Stimulated activated CD8-positive, alpha-beta memory T cell treated with anti-CD3 and anti-CD28 coated beads, Interleukin-4, amount 100 ng/mL, for 48 hours (primary cell): ENCODE results near the gene LITAFD.

Source experiments
- DNase-seq: peaks from one replicate; pipeline ENCODE4 v3.0.0-alpha.2; 2020

LITAFD gene

GRCh38 chr16:8924214-8924613 is 42.1 kb downstream of the LITAFD start:
- DNase-seq: no peak

- DNase-seq: no peak
These were observed 43.3 kb downstream of the LITAFD start for GRCh38 chr16:8925455-8925854.

GRCh38 chr16:8926827-8927226 is 44.7 kb downstream of the LITAFD start:
- DNase-seq: no peak

- DNase-seq: peak; percentile 70
These were observed 46.4 kb downstream of the LITAFD start for GRCh38 chr16:8928467-8928957.

GRCh38 chr16:8929086-8929748 is 47.1 kb downstream of the LITAFD start:
- no peak for DNase-seq

GRCh38 chr16:8931859-8932258 is 49.7 kb downstream of the LITAFD start:
- peak; percentile 65 for DNase-seq

- no peak for DNase-seq
These were observed 52.5 kb downstream of the LITAFD start for GRCh38 chr16:8934601-8935000.
